Left lung (tissue), 10 donors: ENCODE data around the gene MEIS3. TPM values are rescaled to one million over a fixed set of nuclear protein-coding genes. Genes with fewer than 3 reads are reported as not detected.

Experiments
- ATAC-seq: fragments of 200-7000 bp; cut with Tn5 transposase; one replicate; pipeline ENCODE4 v1.9.1; 2020; ENCODE audit warnings: moderate library complexity
- DNase-seq, 4 donors: peaks; one replicate each; pipeline ENCODE4 v3.0.0-alpha.2; 2013 to 2020
- H3K27ac ChIP-seq, 2 donors: fragments of 200-600 bp; sonication (generic) in 1 of 2; one replicate each; pipeline versions ENCODE4 v1.5.0 to v1.8.0; 2020 to 2021
- H3K27me3 ChIP-seq, 2 donors: fragments of 200-600 bp; sonication (generic) in 1 of 2; one replicate each; pipeline versions ENCODE4 v1.5.0 to v1.8.0; 2020 to 2021
- H3K36me3 ChIP-seq, 2 donors: fragments of 200-600 bp; sonication (generic) in 1 of 2; one replicate each; pipeline versions ENCODE4 v1.5.0 to v1.8.0; 2020 to 2021
- H3K4me1 ChIP-seq, 2 donors: fragments of 200-600 bp; one replicate each; pipeline ENCODE4 v1.8.0; 2021
- H3K4me3 ChIP-seq, 2 donors: fragments of 200-600 bp; sonication (generic) in 1 of 2; one replicate each; pipeline versions ENCODE4 v1.5.0 to v1.8.0; 2020 to 2021; ENCODE audit warnings: mild to moderate bottlenecking in 1 of 2
- H3K9me3 ChIP-seq, 2 donors: fragments of 200-600 bp; sonication (generic) in 1 of 2; one replicate each; pipeline versions ENCODE4 v1.5.0 to v1.8.0; 2020 to 2021
- intact Hi-C, 2 donors: fragments of 100-400 bp; cut with DNase I; formaldehyde crosslinking; loops; one replicate each; pipeline versions ENCODE4 v1.11.2 to v1.14.2; 2022
- polyA plus RNA-seq, 6 donors: library from polyadenylated mRNA; unstranded; fragments of 120-200 nt; gene quantifications; one replicate each; pipeline ENCODE4 v1.2.1, GENCODE V29; 2013; ENCODE audit not compliant: insufficient read length in 6 of 6
- total RNA-seq, 2 donors: library from RNA; stranded (reverse); fragmentation: NEBNext Ultra II Directional; extraction: Animal tissue kit (Norgen Biotek cat#: 25700); gene quantifications; one replicate each; pipeline ENCODE4 v1.2.1, GENCODE V29; 2021
- TF ChIP-seq, protein P1 (sequence below), 2 donors: fragments of 200-600 bp; sonication (generic) in 1 of 2; IDR thresholded peaks; one replicate each; pipeline versions ENCODE4 v1.5.0 to v1.8.0; 2021; ENCODE audit warnings: antibody characterized with exemption in 2 of 2
- donor health status: DM: no; HTN: yes; CAD: no.
- donor health status: DM: no; HTN: no; CAD: no.

The MEIS3 gene
- total and polyA plus RNA-seq, 8 donors = 6.7 to 30.2 (median 23.8) TPM

DNA sequence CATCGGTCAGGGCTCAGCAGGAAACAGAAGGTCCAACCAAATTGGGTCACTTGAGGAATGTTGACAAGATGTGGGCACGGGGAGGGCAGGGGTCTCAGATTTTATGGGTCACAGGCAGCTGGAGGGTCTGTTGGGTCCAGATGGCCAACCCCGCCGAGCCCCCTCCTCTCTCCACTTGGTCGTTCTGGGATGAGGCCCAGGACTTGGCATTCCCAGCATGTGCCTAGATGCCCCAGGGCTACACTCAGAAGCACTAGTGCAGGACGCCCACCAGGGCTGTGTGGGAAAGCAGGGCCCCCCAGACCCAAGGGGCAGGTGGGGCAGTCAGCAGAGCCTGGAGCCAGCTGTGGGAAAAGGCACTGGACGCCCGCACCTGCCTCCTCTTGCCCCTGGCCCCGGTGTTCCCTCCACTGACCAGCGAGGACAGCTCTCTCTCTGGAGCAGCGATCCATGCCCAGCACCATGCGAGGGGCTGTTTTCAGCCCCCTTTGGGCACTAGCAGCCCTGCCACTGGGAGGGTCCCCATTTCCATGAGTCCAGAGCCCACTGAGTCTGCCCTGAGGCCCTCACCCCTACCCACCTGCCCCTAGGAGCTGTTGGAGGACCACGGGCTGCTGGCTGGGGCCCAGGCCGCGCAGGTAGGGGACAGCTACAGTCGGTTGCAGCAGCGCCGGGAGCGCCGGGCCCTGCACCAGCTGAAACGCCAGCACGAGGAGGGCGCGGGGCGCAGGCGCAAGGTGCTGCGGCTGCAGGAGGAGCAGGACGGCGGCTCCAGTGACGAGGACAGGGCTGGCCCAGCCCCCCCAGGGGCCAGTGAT lies 44.2 kb downstream of the MEIS3 start:
- H3K36me3 ChIP-seq = peaks cover 0 to 100% of the 10 kb centered on the region in 2 donors
- intact Hi-C loops = no loop called here
- no peaks in the 10 kb centered on the region for H3K9me3 ChIP-seq
- DNase-seq (peak in 1 of 4 donors; percentile 78), ATAC-seq (no peak)
- H3K4me3 ChIP-seq = no peak overlapping the region
- peaks cover 0 to 30% of the 10 kb centered on the region in 2 donors for H3K4me1 ChIP-seq
- TF ChIP-seq, protein P1, sequence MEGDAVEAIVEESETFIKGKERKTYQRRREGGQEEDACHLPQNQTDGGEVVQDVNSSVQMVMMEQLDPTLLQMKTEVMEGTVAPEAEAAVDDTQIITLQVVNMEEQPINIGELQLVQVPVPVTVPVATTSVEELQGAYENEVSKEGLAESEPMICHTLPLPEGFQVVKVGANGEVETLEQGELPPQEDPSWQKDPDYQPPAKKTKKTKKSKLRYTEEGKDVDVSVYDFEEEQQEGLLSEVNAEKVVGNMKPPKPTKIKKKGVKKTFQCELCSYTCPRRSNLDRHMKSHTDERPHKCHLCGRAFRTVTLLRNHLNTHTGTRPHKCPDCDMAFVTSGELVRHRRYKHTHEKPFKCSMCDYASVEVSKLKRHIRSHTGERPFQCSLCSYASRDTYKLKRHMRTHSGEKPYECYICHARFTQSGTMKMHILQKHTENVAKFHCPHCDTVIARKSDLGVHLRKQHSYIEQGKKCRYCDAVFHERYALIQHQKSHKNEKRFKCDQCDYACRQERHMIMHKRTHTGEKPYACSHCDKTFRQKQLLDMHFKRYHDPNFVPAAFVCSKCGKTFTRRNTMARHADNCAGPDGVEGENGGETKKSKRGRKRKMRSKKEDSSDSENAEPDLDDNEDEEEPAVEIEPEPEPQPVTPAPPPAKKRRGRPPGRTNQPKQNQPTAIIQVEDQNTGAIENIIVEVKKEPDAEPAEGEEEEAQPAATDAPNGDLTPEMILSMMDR (IDR thresholded peaks at IDR 0.05) = no peak
- no peak overlapping the region for H3K27ac ChIP-seq
- H3K27me3 ChIP-seq = no peaks in the 10 kb centered on the region

DNA sequence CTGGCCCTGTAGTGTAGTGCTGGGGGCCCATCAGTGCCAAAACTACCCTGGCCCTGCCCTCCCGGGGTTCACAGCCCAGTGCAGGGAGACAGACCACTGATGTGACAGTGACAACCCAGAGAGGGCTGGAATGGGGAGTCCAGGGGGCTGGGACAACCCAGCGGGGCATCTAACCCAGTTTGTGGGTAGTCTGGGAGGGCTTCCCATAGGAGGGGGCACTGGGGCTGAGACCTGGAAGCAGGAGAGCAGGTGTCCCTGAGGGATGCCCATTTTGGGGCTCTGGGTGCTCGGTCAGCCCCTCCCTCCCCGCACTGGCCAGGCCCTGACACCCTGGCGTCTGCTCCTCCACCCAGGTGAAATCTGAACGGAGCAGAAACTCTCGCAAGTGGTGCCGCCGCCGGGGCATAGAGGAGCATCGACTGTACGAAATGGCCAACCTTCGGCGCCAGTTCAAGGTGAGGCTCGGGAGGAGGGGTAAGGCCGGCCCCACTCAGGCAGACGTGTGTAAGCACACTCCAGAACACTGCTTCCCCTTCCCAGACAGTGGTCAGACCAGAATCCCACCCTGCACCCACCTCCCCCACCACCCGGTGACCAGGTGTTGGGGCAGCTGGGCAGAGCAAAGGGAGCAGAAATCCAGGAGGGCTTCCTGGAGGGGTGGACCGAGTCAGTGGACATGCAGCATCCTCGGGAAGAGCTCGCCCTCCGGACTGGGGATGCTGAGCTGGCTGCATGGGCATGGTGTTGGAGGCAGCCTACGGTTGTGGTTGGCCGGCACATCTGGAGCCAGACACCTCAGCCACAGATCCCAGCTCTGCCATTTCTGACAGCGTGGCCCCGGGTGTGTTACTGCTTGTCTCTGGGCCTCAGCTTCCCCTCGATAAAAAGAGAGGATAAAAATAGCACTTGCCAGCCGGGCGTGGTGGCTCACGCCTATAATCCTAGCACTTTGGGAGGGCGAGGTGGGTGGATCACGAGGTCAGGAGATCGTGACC lies 45.8 kb downstream of the MEIS3 start:
- H3K27ac ChIP-seq = no peak overlapping the region
- H3K4me1 ChIP-seq = peaks cover 0 to 45% of the 10 kb centered on the region in 2 donors
- H3K9me3 ChIP-seq = no peaks in the 10 kb centered on the region
- intact Hi-C loops = no loop called here
- TF ChIP-seq, protein P1 (IDR thresholded peaks at IDR 0.05) = no peak
- ATAC-seq (no peak), DNase-seq (peak in 1 of 4 donors; percentile 49)
- no peak overlapping the region for H3K4me3 ChIP-seq
- H3K27me3 ChIP-seq = no peaks in the 10 kb centered on the region
- H3K36me3 ChIP-seq = peaks cover 0 to 100% of the 10 kb centered on the region in 2 donors

DNA sequence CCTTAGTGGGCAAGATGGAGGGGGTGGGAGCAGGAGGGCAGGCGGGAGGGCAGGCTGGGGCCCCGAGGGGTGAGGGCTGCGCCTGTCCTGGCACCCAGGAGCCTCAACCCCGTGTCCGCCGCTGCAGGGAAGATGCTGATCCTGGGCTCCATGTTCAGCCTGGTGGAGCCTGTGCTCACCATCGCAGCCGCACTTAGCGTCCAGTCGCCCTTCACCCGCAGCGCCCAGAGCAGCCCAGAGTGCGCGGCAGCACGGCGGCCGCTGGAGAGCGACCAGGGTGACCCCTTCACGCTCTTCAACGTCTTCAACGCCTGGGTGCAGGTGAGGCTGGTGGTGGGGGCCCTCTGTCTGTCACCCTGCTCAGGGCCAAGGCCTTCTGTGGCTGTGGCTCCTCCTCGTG lies 46.7 kb downstream of the MEIS3 start:
- intact Hi-C loops = no loop called here
- H3K36me3 ChIP-seq = peaks cover 0 to 97% of the 10 kb centered on the region in 2 donors

DNA sequence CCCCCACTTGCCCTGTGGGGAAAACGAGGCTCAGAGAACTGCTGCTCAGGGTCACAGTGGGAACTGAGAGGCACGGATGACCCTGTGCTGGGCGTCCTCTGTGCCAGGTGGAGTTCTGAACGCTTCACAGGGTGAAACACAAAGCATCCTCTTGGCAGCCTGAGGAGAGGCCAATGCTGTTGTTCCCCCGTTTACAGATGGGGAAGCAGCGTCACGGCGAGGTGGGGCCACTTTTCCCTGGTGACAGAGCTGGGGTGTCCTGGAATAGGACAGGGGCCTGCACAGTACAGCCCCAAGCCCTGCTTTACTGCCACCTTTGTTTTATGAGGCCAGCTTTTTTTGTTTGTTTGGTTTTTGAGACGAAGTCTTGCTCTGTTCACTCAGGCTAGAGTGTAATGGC lies 48.1 kb downstream of the MEIS3 start:
- Histone ChIP-seq H3K9me3 (no peaks in the 10 kb centered on the region), H3K27me3 (no peaks in the 10 kb centered on the region), H3K4me1 (peaks cover 0 to 39% of the 10 kb centered on the region in 2 donors), H3K36me3 (peaks cover 0 to 97% of the 10 kb centered on the region in 2 donors), H3K27ac (peak overlapping the region in 1 of 2 donors; percentile 85), H3K4me3 (no peak overlapping the region)
- TF ChIP-seq, protein P1 (IDR thresholded peaks at IDR 0.05) = no peak
- peak in 1 of 4 donors; percentile 72 for DNase-seq
- intact Hi-C loops = no loop called here
- ATAC-seq = no peak

More for the DNA sequence above, 46.7 kb downstream of the MEIS3 start:
- peak in 1 of 4 donors; percentile 68 for DNase-seq
- no peak overlapping the region for H3K27ac ChIP-seq
- no peak for ATAC-seq
- H3K4me3 ChIP-seq = no peak overlapping the region
- TF ChIP-seq, protein P1 (IDR thresholded peaks at IDR 0.05) = no peak
- H3K9me3 ChIP-seq = no peaks in the 10 kb centered on the region
- no peaks in the 10 kb centered on the region for H3K27me3 ChIP-seq
- H3K4me1 ChIP-seq = peaks cover 0 to 46% of the 10 kb centered on the region in 2 donors
